ENCODE measurements around the gene PPP6R2.

PPP6R2 gene

DNA sequence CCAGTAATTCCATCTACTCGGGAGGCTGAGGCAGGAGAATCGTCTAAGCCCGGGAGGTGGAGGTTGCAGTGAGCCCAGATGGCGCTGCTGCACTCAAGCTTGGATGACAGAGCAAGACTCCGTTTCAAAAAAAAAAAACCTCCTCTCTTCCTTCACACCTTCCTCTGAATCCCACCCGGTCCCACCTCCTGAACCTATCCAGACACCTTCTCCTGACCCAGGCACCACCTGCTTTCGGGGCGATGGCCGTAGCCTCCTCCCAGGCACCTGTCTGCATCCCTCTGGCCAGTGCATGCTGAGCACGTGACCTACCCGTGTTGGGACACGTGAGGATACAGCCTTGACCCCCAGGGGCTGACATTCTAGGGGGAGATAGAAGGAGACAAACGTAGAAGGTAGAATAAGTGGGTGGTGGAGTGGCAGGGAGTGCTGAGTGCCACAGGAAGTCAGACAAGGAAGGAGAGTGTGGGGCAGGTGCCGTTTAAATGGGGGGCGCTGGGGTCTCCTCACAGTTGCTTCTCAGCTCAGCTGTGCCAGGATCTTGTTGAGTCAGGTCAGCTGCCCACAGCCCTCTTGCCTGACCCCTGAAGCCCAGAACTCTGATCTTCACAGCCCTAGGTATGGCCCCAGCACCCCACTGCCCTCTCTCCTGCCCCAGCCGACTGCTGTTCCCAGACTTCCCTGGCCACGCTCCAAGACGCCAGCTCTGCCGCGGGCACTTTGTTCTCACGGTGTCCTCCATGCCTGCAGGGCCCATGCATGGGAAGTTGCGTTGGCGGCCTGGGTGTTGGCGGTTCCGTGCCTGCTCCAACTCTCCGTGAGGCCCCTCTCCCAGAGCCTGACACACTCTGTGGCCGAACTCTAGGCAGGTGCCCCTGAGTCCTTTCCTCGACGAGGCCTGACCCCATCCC is 142.3 kb downstream of the PPP6R2 start:
- no peak overlapping the region for H3K9ac ChIP-seq (ENCODE audit: low read length)

DNA sequence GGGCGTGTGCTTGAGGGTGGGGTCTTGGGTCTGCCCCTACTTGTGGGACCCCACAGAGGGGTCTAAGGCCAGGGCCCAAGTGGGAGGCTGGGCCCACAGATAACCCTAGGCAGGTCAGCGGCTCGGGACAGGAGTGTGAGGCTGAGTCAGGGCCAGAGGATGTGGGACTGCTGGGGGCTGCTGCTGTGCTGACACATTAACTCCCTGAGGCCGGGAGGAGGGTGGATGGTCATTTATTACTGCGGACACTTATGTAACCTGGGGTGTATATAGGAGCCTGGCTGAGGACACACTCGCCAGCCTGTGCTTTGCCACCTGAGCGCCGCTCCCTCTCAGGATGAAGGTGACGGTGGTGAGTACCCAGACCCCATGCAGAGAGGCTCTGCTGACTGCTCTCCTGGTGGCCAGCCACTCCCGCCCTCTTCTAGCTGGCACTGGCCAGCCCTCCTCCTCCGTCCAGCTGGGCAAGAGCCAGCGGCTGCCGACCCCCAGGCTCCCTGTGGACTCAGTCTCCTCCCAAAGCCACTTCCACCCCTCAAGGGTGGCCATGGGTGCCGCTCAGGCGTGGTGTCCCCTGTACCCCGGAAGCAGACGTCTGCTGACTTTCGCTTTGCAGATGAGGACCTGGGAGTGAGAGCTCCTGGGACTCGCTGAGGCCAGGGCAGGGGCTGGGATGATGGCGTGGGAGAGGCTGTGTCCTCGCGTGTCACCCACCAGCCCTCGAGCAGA is 143.6 kb downstream of the PPP6R2 start, which contains the start of gene MIOX:
TSS of gene MIOX (plus strand) at position 299 of the 729 bp plus-strand sequence. CDS start at position 338, 39 bp downstream.
- Histone ChIP-seq H3K36me3 (ENCODE audit: control insufficient read depth, insufficient read depth, low read length) (peaks cover 5% of the 10 kb centered on the region; the same call in 1 of the 2 replicates), H3K9me3 (ENCODE audit: control insufficient read depth, insufficient read depth, low read depth, low read length) (no peaks in the 10 kb centered on the region), H3K9ac (ENCODE audit: low read length) (no peak within 1 kb of the TSS), H3K27me3 (ENCODE audit: control insufficient read depth, insufficient read depth, low read length) (peaks cover 10% of the 10 kb centered on the region; the same call in 1 of the 2 replicates), H3K4me1 (ENCODE audit: control insufficient read depth, insufficient read depth, low read length) (peaks cover 16% of the 10 kb centered on the region), H3K4me3 (ENCODE audit: low read depth, low read length) (no peak within 1 kb of the TSS), H3K27ac (ENCODE audit: low read depth, low read length) (no peak within 1 kb of the TSS)

More for the DNA sequence above, 142.3 kb downstream of the PPP6R2 start:
- H3K27ac ChIP-seq (ENCODE audit: low read depth, low read length), result no peak overlapping the region
- no peak overlapping the region for H3K4me3 ChIP-seq (ENCODE audit: low read depth, low read length)
- peaks cover 5% of the 10 kb centered on the region; the same call in 1 of the 2 replicates for H3K36me3 ChIP-seq (ENCODE audit: control insufficient read depth, insufficient read depth, low read length)
- peaks cover 18% of the 10 kb centered on the region for H3K27me3 ChIP-seq (ENCODE audit: control insufficient read depth, insufficient read depth, low read length)
- H3K4me1 ChIP-seq (ENCODE audit: control insufficient read depth, insufficient read depth, low read length), result peaks cover 16% of the 10 kb centered on the region
- H3K9me3 ChIP-seq (ENCODE audit: control insufficient read depth, insufficient read depth, low read depth, low read length), result no peaks in the 10 kb centered on the region

DNA sequence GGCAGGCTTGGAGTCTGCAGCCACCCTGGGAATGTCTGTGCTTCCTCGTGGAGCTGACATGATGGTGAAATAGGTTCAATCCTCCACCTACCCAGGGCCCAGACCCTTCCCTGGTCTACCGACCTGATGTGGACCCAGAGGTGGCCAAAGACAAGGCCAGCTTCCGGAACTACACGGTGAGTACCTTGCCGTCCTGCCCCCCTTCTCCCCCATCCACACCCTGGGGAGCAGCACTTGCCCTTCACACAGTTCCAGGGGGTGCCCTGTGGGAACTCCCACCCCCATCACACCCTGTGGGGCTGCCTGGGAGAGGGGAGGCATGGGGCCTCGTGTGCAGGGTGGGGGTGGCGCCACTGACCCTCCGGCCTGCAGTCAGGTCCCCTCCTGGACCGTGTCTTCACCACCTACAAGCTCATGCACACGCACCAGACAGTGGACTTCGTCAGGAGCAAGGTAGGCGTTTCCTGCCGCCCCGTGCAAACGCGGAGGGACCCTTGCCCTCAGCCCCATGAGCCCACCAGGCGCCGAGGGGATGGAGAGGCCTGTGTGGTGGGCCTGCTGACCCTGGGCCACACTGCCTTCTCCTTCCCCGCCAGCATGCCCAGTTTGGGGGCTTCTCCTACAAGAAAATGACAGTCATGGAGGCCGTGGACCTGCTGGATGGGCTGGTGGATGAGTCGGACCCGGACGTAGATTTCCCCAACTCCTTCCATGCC is 144.3 kb downstream of the PPP6R2 start:
- peaks cover 10% of the 10 kb centered on the region; the same call in 1 of the 2 replicates for H3K4me1 ChIP-seq (ENCODE audit: control insufficient read depth, insufficient read depth, low read length)
- no peaks in the 10 kb centered on the region for H3K9me3 ChIP-seq (ENCODE audit: control insufficient read depth, insufficient read depth, low read depth, low read length)
- H3K9ac ChIP-seq (ENCODE audit: low read length), result no peak overlapping the region
- peaks cover 5% of the 10 kb centered on the region; the same call in 1 of the 2 replicates for H3K36me3 ChIP-seq (ENCODE audit: control insufficient read depth, insufficient read depth, low read length)
- H3K4me3 ChIP-seq (ENCODE audit: low read depth, low read length), result no peak overlapping the region
- H3K27ac ChIP-seq (ENCODE audit: low read depth, low read length), result no peak overlapping the region
- H3K27me3 ChIP-seq (ENCODE audit: control insufficient read depth, insufficient read depth, low read length), result peaks cover 3% of the 10 kb centered on the region; the same call in 1 of the 2 replicates

DNA sequence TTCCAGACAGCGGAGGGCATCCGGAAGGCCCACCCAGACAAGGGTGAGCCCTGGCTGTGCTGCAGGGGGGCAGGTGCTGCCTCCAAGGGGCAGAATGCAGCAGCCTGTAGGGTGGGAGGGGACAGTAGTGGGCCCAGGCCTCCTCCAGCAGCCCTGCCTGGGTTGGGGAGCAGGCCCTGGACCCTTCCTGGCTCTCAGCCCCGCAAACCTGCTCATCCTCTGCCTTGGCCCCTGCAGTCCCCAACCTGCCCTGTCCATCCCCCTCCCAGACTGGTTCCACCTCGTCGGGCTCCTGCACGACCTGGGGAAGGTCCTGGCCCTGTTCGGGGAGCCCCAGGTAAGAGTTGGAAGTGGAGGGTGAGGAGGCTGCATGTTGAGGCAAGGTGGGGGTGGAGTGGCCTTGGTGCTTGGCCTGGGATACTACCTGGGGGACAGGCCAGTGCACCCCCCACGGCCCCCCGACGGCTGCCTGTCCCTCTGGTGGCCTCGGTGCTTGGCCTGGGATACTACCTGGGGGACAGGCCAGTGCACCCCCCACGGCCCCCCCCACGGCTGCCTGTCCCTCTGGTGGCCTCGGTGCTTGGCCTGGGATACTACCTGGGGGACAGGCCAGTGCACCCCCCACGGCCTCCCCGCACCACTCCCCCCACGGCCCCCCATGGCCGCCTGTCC is 145.0 kb downstream of the PPP6R2 start:
- no peaks in the 10 kb centered on the region for H3K9me3 ChIP-seq (ENCODE audit: control insufficient read depth, insufficient read depth, low read depth, low read length)

DNA sequence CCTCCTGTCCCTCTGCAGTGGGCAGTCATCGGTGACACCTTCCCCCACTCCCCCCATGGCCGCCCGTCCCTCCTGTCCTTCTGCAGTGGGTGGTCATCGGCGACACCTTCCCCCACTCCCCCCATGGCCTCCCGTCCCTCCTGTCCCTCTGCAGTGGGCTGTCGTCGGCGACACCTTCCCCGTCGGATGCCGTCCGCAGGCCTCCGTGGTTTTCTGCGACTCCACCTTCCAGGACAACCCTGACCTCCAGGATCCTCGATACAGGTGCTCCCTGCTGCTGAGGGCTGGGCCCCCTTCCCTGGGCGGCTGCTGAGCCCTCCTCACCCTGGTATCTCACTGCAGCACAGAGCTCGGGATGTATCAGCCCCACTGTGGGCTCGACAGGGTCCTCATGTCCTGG is 145.8 kb downstream of the PPP6R2 start:
- Histone ChIP-seq H3K9me3 (ENCODE audit: control insufficient read depth, insufficient read depth, low read depth, low read length) (no peaks in the 10 kb centered on the region), H3K27ac (ENCODE audit: low read depth, low read length) (no peak overlapping the region), H3K4me3 (ENCODE audit: low read depth, low read length) (no peak overlapping the region), H3K36me3 (ENCODE audit: control insufficient read depth, insufficient read depth, low read length) (no peaks in the 10 kb centered on the region), H3K27me3 (ENCODE audit: control insufficient read depth, insufficient read depth, low read length) (no peaks in the 10 kb centered on the region; the same call in 1 of the 2 replicates), H3K4me1 (ENCODE audit: control insufficient read depth, insufficient read depth, low read length) (peaks cover 10% of the 10 kb centered on the region; the same call in 1 of the 2 replicates), H3K9ac (ENCODE audit: low read length) (no peak overlapping the region)

More for the DNA sequence above, 145.0 kb downstream of the PPP6R2 start:
- Histone ChIP-seq H3K4me1 (ENCODE audit: control insufficient read depth, insufficient read depth, low read length) (peaks cover 10% of the 10 kb centered on the region; the same call in 1 of the 2 replicates), H3K36me3 (ENCODE audit: control insufficient read depth, insufficient read depth, low read length) (peaks cover under 1% of the 10 kb centered on the region; the same call in 1 of the 2 replicates), H3K27me3 (ENCODE audit: control insufficient read depth, insufficient read depth, low read length) (peaks cover 2% of the 10 kb centered on the region; the same call in 1 of the 2 replicates), H3K4me3 (ENCODE audit: low read depth, low read length) (no peak overlapping the region), H3K27ac (ENCODE audit: low read depth, low read length) (no peak overlapping the region), H3K9ac (ENCODE audit: low read length) (no peak overlapping the region)

DNA sequence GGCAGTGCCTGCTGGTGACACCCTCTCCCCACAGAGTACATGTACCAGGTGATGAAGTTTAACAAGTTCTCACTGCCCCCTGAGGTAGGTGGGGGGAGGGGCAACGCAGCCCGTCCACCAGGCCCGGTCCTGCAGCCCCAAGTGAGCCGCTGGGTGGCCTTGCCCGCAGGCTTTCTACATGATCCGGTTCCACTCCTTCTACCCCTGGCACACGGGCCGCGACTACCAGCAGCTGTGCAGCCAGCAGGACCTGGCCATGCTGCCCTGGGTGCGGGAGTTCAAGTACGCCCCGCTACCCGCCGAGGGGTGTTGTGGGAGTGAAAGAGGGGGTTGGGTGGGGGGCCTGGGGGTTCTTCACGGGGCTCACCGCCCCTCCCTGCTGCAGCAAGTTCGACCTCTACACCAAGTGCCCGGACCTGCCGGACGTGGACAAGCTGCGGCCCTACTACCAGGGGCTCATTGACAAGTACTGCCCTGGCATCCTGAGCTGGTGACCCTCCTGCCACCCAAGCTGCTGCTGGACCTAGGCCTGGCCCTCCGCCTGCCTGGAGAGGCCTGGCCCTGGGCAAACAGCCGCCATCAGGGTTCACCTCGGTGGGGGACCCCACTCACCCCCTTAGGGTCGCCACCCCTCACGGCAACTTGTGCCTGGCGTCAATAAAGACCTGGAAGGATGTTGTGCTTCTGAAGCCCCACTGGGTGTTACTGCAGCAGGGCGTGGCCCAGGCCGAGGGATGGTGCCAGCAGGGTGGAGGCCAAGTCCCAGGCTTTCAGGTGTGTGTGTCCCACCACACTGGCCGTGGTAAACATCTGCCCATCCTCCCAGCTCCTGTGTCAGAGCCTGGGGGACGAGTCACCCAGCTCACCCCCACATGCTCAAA is 146.5 kb downstream of the PPP6R2 start:
- no peaks in the 10 kb centered on the region for H3K36me3 ChIP-seq (ENCODE audit: control insufficient read depth, insufficient read depth, low read length)
- peaks cover 10% of the 10 kb centered on the region; the same call in 1 of the 2 replicates for H3K4me1 ChIP-seq (ENCODE audit: control insufficient read depth, insufficient read depth, low read length)
- H3K9ac ChIP-seq (ENCODE audit: low read length), result no peak overlapping the region
- no peak overlapping the region for H3K4me3 ChIP-seq (ENCODE audit: low read depth, low read length)
- H3K9me3 ChIP-seq (ENCODE audit: control insufficient read depth, insufficient read depth, low read depth, low read length), result no peaks in the 10 kb centered on the region
- no peak overlapping the region for H3K27ac ChIP-seq (ENCODE audit: low read depth, low read length)
- H3K27me3 ChIP-seq (ENCODE audit: control insufficient read depth, insufficient read depth, low read length), result no peaks in the 10 kb centered on the region; the same call in 1 of the 2 replicates

DNA sequence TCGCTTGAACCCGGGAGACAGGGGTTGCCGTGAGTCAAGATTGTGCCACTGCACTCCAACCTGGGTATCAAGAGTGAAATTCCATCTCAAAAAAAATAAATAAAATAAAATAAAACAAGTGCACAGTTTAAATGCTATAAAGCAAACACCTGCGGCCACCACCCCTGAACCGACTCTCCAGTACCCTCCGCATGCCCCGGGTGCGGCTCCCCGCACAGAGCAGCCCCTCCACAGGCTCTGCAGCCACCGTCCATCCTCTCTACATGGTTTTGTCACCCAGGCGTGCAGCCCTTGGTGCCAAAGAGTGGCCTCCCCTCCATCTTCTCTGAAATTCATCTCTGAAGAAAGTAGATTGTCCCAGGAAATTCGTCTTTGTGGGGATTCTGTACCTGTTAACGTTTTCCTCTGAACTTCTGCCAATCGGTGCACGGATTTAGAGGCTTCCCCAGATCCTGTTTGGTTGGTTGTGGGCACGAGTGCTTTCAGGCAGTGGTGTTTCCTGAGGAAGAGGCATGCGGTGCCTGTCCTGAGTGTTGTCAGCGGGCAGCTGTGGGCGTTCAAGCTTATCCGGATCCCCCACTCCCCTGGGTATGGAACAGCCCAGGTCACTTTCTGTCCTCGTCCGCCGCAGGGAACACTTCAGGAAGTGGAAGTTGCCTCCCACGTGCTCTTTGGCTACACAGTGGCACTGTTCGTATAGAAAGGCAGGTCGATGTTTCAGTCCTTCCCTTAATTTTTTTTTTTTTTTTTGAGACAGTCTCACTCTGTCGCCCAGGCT is 147.6 kb downstream of the PPP6R2 start:
- H3K4me1 ChIP-seq (ENCODE audit: control insufficient read depth, insufficient read depth, low read length), result peaks cover 6% of the 10 kb centered on the region; the same call in 1 of the 2 replicates
- H3K9ac ChIP-seq (ENCODE audit: low read length), result no peak overlapping the region
- H3K27ac ChIP-seq (ENCODE audit: low read depth, low read length), result no peak overlapping the region
- no peaks in the 10 kb centered on the region for H3K36me3 ChIP-seq (ENCODE audit: control insufficient read depth, insufficient read depth, low read length)
- H3K4me3 ChIP-seq (ENCODE audit: low read depth, low read length), result no peak overlapping the region
- no peaks in the 10 kb centered on the region for H3K9me3 ChIP-seq (ENCODE audit: control insufficient read depth, insufficient read depth, low read depth, low read length)
- H3K27me3 ChIP-seq (ENCODE audit: control insufficient read depth, insufficient read depth, low read length), result no peaks in the 10 kb centered on the region; the same call in 1 of the 2 replicates

All from HUES6 (cell line).